Fibroblast of skin of back (primary cell): ENCODE results near the gene OSCP1.

ENCODE experiments used
- DNase-seq: peaks from one replicate; pipeline ENCODE4 v3.0.0-alpha.2; 2013

Gene OSCP1

DNA sequence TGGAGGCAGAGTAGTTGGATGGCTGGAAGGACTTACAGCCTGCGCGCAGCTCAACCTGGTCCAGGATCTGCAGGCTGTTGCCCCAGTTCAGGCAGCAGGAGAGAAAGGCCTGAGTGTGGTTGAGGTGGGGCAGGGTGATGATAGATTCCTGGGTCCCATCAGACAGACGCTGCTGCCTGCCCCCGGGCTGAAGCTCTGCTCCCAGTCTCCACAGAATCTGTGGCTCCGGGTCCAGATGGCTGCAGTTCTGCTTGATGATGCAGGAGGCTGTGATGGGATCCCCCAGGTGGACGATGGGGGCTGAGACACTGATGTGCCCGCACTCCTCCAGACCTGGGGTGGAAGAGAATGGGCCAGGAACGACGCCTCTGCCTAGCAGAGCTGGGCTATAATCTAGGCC, 25.1 kb upstream of the OSCP1 start:
- DNase-seq: no peak

DNA sequence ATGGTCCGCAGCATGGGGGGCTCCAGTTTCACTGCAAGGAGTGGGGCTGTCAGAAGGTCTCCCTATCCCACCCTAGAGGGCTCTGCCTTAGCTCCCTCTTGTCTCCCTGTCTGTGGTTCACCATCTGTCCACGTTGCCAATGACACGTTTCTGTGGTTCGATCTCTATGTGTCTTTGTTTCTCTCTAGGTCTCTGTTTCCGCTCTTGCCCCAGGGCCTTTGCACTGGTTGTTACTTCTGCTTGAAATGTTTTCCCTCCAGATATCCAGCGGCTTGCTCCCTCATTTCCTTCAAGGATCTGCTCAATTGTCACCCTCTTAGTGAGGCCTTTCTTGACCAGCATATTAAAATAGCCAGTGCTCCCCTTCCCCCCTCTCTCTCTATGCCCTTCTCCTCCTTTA, 22.4 kb upstream of the OSCP1 start:
- no peak for DNase-seq

DNA sequence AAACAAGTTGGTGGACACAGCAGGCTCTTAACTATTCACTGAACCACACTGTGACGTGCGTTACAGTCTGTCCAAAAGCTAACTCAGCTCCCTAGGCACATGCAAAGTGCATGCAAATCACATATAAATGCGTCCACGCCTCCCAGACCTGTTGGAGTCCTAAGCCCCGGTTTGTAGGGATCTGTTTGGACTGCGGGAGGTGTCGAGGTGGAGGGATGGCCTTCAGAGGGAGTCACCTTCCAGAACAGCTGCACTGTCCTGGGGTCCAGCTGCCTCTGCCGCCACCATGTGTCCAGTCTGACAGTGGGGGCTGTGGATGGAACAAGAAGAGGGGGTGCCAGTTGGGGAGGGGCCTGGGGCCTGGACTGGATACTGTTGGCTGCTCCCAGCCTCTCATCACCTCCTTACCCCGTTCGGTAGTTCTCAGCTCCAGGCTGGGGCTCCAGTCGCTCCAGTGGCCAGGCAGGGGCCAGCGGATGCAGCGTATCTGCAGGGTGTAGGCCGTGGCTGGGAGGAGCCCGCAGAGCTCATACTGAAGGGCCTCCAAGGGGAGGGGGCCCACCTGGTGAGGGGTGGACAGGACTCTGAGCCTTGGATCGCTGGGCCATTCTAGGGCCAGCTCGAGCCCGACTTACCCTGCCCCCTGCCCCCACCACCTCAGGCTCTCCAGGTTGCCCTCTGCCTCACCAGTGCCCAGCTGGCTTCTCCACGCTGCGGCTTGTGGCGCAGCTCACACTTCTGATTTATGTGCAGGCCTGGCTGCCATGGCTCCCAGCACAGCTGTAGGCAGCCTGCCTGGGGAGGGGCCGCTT, 21.8 kb upstream of the OSCP1 start:
- DNase-seq: no peak

DNA sequence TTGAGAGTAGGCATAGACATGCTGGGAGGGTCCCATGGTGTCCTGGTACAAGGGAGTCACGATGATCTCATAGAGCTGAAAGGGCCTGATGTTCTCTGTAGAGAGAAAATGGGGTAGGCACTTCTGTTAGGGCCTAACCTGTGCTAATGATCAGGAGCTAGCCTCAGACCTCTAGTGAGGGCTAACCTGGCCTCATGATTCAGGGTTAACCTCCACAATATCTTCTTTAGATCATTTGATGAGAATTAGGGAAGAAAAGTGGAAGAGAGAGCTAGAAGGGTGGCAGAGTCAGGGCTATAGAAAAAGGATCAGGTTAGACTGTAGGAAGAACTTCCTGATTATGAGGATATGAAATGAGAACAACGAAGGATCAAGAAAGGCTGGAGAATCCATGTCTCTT, 18.9 kb upstream of the OSCP1 start:
- no peak for DNase-seq

DNA sequence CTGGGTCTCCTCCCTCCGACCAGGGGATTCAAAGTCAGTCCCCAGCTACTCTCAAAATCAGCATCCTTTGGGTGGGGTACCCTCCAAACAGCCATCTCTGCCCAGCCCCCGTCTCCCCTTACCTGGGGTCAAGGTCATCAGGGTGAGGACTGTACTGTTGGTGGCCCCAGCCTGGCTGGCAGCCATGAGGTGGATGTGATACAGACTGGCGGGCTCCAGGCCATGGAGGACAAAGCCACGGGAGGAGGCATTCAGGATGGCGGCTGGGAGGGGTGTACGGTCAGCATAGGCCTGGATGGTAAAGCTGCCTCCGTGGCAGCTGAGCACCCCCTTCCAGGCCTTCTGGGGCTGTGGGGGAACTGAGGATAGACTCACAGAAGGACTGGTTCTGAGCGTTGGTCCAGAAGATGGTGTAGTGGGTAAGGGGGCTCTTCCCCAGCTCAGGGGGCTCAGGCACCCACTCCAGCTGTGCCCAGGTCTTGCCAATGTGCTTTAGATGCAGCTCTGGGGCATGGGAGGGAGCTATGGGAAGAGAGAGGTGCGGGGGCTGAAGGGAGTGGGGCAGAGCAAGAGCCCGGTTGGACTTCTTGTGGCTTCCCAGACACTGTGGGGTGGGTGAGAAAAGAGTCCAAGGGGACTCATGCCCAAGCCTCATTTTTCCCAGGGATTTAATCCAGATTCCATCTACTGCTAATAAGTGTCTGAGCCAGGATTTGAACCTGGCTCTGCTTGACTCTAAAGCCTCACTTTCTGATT, 17.6 kb upstream of the OSCP1 start:
- no peak for DNase-seq

DNA sequence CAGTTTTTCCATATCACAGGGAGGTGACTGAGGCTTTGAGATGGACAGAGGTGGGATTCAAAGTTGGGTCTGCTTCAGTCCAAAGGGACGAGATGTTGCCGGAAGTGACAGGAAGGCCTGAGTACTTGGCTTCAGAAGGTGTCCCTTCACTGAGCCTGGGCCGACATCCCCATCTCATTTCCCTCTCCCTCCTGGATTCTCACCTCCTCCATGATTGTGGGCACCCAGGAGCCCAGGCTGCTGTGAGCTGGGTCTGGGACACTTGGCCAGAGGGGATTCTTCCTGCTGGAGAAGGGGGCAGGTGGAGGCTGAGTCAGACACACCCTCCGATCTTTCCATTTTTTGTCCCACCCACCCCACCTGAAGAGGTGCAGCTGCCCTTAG, 16.8 kb upstream of the OSCP1 start:
- DNase-seq: no peak

DNA sequence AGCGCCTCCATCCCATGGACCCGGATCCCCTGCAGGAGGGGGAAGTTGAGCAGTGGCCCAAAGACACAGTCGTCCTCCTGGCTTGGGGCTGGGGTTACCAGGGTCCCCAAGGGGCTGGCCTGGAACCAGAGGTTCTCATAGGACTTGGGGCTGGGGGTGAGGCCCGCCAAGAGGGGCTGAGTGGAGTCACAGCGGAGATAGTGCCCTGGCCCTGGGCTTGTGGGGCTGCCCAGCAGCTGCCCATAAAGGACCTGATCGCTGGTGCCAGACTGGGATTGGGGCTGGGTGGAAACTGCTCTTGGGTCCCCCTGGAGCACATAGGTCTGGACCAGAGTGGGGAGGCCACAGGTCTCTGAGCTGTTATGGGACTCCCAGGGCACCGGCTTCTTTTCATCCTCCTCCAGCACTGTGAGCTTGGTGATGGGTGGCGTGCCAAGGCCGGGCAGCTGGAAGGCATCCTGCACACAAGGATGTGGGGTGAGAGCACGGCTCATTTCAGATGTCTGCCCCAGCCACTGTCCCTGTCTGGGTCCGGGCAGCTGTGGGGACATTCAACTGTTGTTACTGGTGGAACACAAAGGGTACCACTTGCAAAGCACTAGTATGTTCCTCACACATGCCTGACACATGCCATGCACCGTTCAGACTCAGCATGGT, 16.2 kb upstream of the OSCP1 start:
- DNase-seq: no peak

DNA sequence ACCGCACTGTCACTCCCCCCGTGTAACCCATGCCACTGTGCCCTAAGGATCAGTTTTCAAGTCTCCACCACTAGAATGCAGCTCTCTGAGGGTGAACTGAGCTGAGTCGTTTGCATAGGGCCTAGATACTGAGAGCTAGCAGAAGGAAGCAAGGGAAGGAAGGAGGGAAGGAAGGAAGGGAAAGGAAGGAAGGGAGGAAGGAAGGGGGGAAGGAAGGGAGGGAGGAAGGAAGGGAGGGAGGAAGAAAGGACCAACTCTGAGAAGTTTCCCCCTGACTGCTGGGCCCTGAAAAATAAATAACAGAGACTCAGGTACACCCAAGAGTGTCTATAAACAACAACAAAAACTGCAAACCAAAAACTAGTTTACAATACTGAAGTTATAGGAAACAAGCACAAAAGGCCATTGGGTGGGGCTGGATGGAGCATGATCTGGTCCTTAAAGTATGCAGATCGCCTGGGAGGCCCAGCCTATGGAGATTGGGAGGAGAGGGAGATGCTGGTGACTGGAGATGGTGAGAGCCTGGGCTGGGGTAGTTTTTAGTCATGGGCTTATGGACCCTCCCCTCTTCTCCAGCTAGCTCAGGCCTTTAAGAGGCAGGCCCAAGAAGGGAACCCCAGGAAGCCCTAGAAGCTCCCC, 15.6 kb upstream of the OSCP1 start:
- peak; percentile 63 for DNase-seq

DNA sequence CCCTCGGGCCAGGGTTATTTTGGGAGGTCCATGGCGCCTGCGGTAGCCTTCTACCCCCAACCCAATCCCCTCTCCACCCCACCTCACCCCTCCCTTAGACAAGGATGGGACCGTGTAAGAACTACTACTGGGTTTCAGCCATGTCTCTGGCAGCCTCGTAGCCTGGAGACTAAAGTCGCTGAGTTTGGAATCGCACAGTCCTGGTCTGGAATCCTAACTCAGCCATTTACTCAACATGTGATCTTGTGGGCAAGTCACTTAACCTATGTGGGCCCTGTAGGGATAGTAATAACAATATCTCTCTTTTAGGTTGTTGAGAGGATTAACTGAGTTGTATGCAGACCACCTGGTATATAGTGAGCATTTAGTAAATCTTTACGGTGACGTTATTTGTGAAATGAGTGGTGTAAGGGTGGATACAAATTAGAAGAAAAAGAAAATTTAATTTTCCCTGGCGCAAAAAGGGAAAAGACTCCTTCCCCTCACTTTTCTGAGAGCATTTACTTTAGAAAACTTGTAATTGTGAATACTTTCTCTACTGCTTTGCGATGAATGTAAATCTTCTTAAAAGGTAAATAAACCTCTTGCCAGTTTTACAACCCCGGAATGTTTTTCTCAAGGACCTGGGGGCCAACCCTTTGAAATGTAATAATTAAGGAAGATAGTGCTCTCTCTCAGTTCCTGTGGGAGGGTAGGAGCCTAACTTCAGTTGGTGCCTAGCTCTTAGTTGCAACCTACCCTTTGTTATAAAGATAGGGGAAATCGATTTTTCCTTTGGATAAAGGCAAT, 14.5 kb upstream of the OSCP1 start:
- DNase-seq: no peak

DNA sequence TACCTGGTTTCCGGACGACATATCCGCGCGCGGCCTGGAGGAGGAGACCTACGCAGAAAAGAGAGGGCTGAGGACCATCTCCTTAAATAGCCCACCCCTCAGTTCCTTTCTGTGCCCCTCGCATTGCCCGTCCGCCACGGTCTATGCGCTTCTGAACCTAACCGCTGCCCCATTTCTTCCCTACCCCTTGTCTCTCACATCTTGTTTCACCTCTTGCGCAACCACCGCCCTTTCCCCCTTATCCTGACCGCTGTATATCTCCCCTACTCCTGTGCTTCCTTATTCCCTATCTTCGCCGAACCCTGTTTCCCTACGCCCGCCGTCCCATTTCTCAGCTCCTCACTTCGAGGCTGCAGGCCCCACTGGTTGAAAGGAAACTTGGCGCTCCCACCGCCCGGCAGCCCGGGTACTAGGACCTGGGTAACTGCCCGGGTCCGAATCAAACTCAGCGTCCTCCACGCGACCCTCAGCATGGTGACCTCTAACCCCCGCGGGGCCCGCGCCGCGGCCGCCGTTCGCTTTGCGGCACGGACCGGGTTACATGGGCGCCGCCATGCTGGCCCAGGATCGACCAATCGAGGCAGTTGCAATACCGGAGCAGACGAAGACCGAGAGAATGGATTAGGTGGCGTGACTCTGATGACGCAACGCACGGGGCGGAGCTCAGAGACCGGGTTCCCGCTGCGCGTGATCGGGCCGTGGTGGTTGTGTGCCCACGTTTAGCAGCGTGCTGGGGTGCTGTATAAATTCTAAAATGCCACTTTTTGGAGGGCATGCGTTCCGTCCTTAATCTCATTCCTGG, 13.8 kb upstream of the OSCP1 start, which contains the start of gene MRPS15:
Gene MRPS15, minus strand, starts transcription at position 582 of the 802 bp plus-strand sequence. Its CDS starts 109 bp downstream, at position 473.
- peak; percentile 95 for DNase-seq

DNA sequence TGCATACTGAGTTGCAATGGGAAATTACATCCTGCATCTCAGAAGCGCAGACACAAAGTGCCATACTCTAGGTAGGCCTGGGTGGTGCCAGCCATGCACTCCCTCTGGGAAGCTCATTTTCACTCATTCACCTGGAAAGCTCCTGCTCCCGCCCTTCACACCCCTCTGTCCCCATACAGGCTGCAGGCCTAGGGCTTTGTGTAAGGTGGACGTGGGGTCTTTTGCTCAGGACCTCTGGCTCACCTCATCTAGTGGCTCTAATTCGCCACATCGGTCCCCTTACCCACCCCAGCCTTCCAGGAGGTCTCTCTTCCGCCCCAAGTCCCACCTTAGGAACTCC, 13.2 kb upstream of the OSCP1 start:
- DNase-seq: no peak

DNA sequence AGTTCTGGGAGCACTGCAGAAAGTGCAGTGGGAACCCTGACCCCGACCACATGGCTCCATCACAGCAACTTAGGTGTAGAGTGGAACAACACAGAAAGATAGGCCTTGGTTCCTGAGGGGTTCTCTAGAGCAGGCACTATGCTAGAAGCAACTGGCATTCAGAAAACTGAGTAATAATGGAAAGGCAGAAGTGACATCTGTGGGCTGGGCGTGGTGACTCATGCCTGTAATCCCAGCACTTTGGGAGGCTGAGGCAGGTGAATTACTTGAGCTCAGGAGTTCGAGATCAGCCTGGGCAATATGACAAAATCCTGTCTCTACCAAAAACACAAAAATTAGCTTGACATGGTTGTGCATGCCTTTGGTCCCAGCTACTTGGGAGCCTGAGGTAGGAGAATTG, 8.7 kb upstream of the OSCP1 start:
- no peak for DNase-seq

DNA sequence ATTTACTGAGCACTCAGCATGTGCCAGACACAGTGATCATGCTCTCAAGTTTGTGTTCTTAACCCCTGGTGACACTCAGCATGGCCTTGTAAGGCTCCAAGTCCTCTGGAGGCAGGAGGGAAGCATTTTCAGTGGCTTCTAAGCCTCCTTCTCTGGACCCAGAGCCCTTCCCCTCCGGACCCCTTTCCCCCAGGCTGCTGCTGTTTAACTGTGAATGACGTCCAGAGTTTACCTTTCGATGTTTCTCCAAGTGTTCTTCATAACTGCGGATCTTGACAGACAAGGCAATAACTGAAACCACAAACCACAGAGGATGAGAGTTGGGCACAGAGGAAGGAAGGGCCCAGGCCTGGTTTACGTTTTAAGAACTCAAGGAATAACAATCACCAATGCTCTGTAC, 7.4 kb upstream of the OSCP1 start:
- DNase-seq: no peak

DNA sequence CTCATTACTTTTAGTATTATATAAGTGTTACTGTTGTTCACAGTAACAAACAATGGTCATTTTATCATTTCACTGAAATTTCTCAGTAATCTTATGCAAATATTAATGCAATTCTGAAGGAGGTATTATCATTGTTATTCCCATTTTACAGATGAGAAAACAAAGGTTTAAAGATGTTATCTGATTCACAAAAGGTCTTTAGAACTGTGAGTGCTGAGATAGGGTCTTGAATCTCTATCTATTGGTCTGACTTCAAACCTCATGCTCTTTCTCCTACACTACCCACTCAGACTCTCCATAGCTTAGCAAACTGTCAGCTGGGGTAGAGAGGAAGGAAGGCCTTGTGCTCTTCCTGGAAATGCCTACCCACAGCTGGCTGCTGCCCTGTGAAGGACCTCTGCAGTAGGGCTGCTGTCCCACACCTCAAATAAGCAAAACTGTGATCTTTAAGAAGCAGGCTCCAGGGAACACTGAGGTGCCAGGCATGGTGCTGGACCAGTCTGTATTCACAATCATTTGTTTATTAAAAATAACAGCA, 6.2 kb upstream of the OSCP1 start:
- DNase-seq: no peak

DNA sequence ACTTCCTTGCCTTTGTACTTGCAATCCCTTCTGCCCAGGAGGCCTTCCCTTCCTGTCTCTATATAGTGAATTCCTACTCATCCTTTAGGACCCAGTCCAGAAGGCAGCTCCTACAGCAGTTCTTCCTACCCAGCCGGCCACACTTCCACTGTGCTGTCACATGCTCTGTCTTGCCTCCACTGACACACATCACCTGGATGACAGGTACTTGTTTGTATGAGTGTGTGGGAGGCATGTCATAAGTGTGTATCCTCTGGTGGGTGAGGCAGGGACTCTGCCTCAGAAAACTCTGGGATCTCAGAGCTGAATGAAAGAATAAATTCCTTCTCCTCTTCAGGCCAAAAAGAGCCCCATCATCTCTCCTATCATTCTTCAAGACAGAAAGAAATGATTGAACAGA, 5.1 kb upstream of the OSCP1 start:
- no peak for DNase-seq

DNA sequence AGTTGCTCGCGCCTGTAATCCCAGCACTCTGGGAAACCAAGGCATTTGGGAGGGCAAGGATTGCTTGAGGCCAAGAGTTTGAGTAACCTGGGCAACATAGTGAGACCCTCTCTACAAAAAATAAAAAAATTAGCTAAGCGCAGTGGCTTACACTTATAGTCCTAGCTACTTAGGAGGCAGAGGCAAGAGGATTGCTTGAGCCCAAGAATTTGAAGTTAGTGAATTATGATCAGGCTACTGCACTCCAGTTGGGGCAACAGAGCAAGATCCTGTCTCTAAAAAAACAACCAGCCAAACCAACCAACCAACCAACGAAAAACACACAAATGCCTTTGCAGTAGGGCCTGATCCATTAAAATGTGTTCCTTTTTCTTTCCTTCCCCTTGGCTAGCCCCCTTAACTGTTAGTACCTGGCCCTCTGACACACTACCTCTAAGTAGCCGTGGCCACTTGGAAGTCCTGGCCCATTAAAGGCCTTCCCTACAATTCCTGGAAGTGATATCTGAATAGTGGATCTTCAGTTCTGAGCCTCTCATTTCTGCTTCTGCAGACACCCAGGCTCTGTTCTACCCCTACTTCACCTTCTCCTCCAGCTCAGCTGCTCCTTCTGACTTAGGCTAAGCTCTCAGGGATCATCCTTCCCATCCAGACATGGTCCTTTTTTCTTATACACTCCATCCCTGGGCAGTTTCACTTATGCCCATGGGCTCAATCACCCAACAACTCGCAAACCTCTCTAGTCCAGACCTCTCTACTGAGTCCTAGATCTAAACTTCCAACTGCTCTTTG, 3.5 kb upstream of the OSCP1 start:
- DNase-seq: no peak

DNA sequence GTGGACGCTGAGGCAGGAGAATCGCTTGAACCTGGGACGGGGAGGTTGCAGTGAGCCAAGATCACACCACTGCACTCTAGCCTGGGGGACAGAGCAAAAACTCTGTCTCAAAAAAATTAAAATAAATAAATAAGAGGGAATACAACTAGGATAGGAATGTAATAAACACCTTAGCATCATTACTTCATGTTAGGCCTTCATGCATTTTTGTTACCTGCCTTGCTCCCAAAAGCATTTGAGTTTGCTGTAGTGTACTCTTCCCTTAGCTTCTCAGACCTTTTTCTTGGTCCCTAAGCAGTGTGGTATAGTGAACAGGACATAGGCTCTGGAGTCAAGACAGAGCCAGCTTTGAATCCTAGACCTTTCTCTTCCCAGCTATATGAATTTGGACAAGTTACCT, 2.8 kb upstream of the OSCP1 start:
- DNase-seq: no peak

DNA sequence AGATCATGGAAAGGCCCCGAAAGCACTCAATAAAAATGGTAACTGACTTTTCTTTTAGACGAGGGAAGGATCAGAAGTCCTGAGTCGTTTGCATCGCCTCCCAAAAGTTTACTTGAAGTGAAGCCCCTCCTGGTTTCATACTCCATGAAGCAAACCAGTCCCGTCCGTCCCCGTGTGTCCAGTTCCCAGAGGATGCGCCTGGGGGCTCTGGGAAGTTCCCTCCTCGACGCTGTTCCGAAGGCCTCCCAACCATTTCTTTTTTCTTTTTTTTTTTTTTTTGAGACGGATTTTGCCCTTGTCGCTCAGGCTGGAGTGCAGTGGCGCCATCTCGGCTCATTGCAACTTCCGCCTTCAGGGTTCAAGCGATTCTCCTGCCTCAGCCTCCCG, 661 bp upstream of the OSCP1 start:
- no peak for DNase-seq

DNA sequence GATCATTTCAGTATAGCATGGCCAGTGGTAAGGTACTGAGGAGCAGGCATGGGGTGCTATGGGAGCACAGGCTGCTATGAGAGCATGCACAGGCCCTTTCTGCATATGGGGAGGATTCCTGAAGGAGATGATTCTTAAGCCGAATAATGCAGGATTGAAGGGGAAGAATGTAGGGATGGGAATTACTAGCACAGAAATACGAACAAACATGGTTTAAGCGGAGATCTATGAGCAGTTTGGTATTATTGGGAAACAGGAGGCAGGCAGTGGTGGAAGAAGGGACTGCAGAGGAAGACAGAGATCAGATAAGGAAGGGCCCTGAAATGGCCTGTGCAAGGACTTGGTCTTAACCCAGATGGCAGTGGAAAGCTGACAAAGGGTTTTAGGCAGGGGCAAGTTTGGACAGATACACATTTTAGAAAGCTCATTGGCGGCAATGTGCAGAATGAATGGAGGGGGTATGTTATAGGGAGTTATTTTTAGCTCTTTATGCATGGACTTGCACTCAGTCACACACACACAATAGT, 1.7 kb downstream of the OSCP1 start:
- no peak for DNase-seq

DNA sequence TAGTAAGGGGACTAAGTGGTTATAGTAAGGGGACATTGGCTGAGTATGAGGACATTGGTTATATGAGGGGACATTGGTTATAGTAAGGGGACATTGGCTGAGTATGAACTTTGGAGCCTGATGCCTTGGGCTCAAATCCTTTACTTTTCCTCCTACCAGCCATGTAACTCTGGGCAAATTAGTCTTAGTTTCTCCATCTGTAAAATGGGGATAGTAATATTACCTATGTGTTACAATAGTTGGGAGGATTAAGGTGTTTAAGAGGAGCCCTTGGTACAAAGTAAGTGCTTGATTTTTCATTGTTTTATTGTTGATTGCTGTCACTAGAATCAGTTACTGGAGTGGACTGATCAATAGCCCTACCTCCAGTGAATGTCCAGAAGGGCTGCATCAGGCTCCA, 2.8 kb downstream of the OSCP1 start:
- DNase-seq: no peak
